ENCODE measurements around the gene UHRF1. TPM values are rescaled to one million over a fixed set of nuclear protein-coding genes. Genes with fewer than 3 reads are reported as not detected.
A peak's percentile ranks its signal among the peaks of the same experiment; 100 is the strongest.

UHRF1 gene
- total and polyA plus RNA-seq, 4 donors = 0.06 to 57.4 (median 0.73) TPM

- no peaks in the 10 kb centered on the region for H3K36me3 ChIP-seq (ENCODE audit: control insufficient read depth in 4 of 4, insufficient read depth in 3 of 4, low read depth in 1 of 4, low read length in 3 of 4)
- H3K27me3 ChIP-seq (ENCODE audit: control insufficient read depth in 4 of 4, insufficient read depth in 4 of 4, low read length in 3 of 4) = no peaks in the 10 kb centered on the region
- no peak overlapping the region for H3K27ac ChIP-seq (ENCODE audit: low read depth in 1 of 2, low read length in 2 of 2)
- no peak overlapping the region for H3K9ac ChIP-seq (ENCODE audit: low read depth in 1 of 2, low read length in 2 of 2)
- no peak for TF ChIP-seq ZBTB33 (IDR thresholded peaks at IDR 0.05)
- WGBS = 84% methylated on average over 23 of the region's 23 CpGs
- H3K4me3 ChIP-seq (ENCODE audit: low read depth in 1 of 3, low read length in 3 of 3) = peak overlapping the region in 2 of 3 donors; percentile 16
- peak; percentile 43 for DNase-seq (ENCODE audit: low spot score)
- no peaks in the 10 kb centered on the region for H3K9me3 ChIP-seq (ENCODE audit: control insufficient read depth in 4 of 4, low read length in 3 of 4)
- H3K4me1 ChIP-seq (ENCODE audit: control insufficient read depth in 4 of 4, insufficient read depth in 4 of 4, low read length in 3 of 4) = peaks cover 0 to 20% (median 9%) of the 10 kb centered on the region in 4 donors
These were observed 5.6 kb downstream of the UHRF1 start for GRCh38 chr19:4914736-4915501.

- Histone ChIP-seq H3K36me3 (ENCODE audit: control insufficient read depth in 4 of 4, insufficient read depth in 3 of 4, low read depth in 1 of 4, low read length in 3 of 4) (no peaks in the 10 kb centered on the region), H3K4me1 (ENCODE audit: control insufficient read depth in 4 of 4, insufficient read depth in 4 of 4, low read length in 3 of 4) (peaks cover 0 to 7% (median 3%) of the 10 kb centered on the region in 4 donors), H3K27ac (ENCODE audit: low read depth in 1 of 2, low read length in 2 of 2) (peak overlapping the region; percentile 19 to 54), H3K9ac (ENCODE audit: low read depth in 1 of 2, low read length in 2 of 2) (peak overlapping the region in 1 of 2 donors; percentile 47), H3K4me3 (ENCODE audit: low read depth in 1 of 3, low read length in 3 of 3) (peak overlapping the region in 1 of 3 donors; percentile 6), H3K9me3 (ENCODE audit: control insufficient read depth in 4 of 4, low read length in 3 of 4) (no peaks in the 10 kb centered on the region), H3K27me3 (ENCODE audit: control insufficient read depth in 4 of 4, insufficient read depth in 4 of 4, low read length in 3 of 4) (no peaks in the 10 kb centered on the region)
- 75% methylated on average over 41 of the region's 41 CpGs for whole genome bisulfite sequencing
- TF ChIP-seq RXRA (IDR thresholded peaks at IDR 0.05) = no peak
- no peak for TF ChIP-seq MAX (IDR thresholded peaks at IDR 0.05)
- TF ChIP-seq SP1 (IDR thresholded peaks at IDR 0.05) = no peak
- no peak for TF ChIP-seq HNF4A (conservative IDR thresholded peaks at IDR 0.05)
- no peak for DNase-seq (ENCODE audit: low spot score)
These were observed 7.2 kb downstream of the UHRF1 start for GRCh38 chr19:4916292-4917082.

- Histone ChIP-seq H3K27me3 (ENCODE audit: control insufficient read depth in 4 of 4, insufficient read depth in 4 of 4, low read length in 3 of 4) (no peaks in the 10 kb centered on the region), H3K4me3 (ENCODE audit: low read depth in 1 of 3, low read length in 3 of 3) (no peak overlapping the region), H3K9ac (ENCODE audit: low read depth in 1 of 2, low read length in 2 of 2) (no peak overlapping the region), H3K27ac (ENCODE audit: low read depth in 1 of 2, low read length in 2 of 2) (no peak overlapping the region), H3K36me3 (ENCODE audit: control insufficient read depth in 4 of 4, insufficient read depth in 3 of 4, low read depth in 1 of 4, low read length in 3 of 4) (no peaks in the 10 kb centered on the region), H3K9me3 (ENCODE audit: control insufficient read depth in 4 of 4, low read length in 3 of 4) (no peaks in the 10 kb centered on the region), H3K4me1 (ENCODE audit: control insufficient read depth in 4 of 4, insufficient read depth in 4 of 4, low read length in 3 of 4) (no peaks in the 10 kb centered on the region)
- 88% methylated on average over 22 of the region's 22 CpGs for WGBS
- no peak for DNase-seq (ENCODE audit: low spot score)
- TF ChIP-seq SP1 (IDR thresholded peaks at IDR 0.05) (no peak), EGR1 (IDR thresholded peaks at IDR 0.05; ENCODE audit: low read depth in 2 of 2) (no peak), TAF1 (conservative IDR thresholded peaks at IDR 0.05) (no peak), JUND (IDR thresholded peaks at IDR 0.05) (no peak), NR2F2 (IDR thresholded peaks at IDR 0.05) (no peak), ZBTB33 (IDR thresholded peaks at IDR 0.05) (no peak), GABPA (IDR thresholded peaks at IDR 0.05 in 1 of 2, conservative IDR thresholded peaks at IDR 0.05 in 1 of 2) (no peak), YY1 (IDR thresholded peaks at IDR 0.05) (no peak), HNF4G (IDR thresholded peaks at IDR 0.05) (no peak), ATF3 (IDR thresholded peaks at IDR 0.05) (no peak), RXRA (IDR thresholded peaks at IDR 0.05) (no peak), FOXA2 (IDR thresholded peaks at IDR 0.05) (no peak), REST (IDR thresholded peaks at IDR 0.05) (no peak)
These were observed 13.4 kb downstream of the UHRF1 start for GRCh38 chr19:4922530-4923275.
